GM12878 (cell line): Measurements from ENCODE around the gene UTS2R. TPM values are rescaled to one million over a fixed set of nuclear protein-coding genes. Genes with fewer than 3 reads are reported as not detected.

Source experiments
- BACH1 ChIP-seq: fragments of 450-650 bp; IDR thresholded peaks from 2 replicates; pipeline ENCODE4 v1.6.1; 2017; ENCODE audit warnings: mild to moderate bottlenecking, borderline replicate concordance
- BCL11A ChIP-seq: IDR thresholded peaks from 2 replicates; pipeline ENCODE4 v1.6.1; 2011; ENCODE audit warnings: low read depth, low read length
- BHLHE40 ChIP-seq, 2 experiments: fragments of 450-650 bp in 1 of 2; IDR thresholded peaks; 2 replicates each; pipeline ENCODE4 v1.6.1; 2011 to 2017; ENCODE audit warnings: low read depth in 2 of 2, borderline replicate concordance in 1 of 2, improper control_type of control experiment in 1 of 2, low read length in 1 of 2, mild to moderate bottlenecking in 1 of 2
- BRCA1 ChIP-seq: IDR thresholded peaks from 2 replicates; pipeline ENCODE4 v1.6.1; 2011; ENCODE audit warnings: low read depth, low read length, improper control_type of control experiment
- CBFB ChIP-seq: IDR thresholded peaks from 2 replicates; pipeline ENCODE4 v1.6.1; 2016; ENCODE audit warnings: antibody characterized with exemption, low read depth
- CHD2 ChIP-seq: IDR thresholded peaks from 2 replicates; pipeline ENCODE4 v1.6.1; 2011; ENCODE audit warnings: low read depth, low read length, improper control_type of control experiment, borderline replicate concordance
- DPF2 ChIP-seq: fragments of 450-650 bp; IDR thresholded peaks from 2 replicates; pipeline ENCODE4 v1.6.1; 2017; ENCODE audit warnings: mild to moderate bottlenecking
- EED ChIP-seq: sonication (generic); IDR thresholded peaks from 2 replicates; pipeline ENCODE4 v1.6.1; 2016; ENCODE audit warnings: antibody characterized with exemption, low read depth
- ETV6 ChIP-seq, 2 experiments: fragments of 450-650 bp in 1 of 2; IDR thresholded peaks in 1 of 2; conservative IDR thresholded peaks in 1 of 2; 2 replicates each; pipeline ENCODE4 v1.6.1; 2014; ENCODE audit warnings: antibody characterized with exemption in 1 of 2, borderline replicate concordance in 1 of 2, low read depth in 1 of 2, mild to moderate bottlenecking in 1 of 2, moderate library complexity in 1 of 2
- IKZF1 ChIP-seq: fragments of 450-650 bp; conservative IDR thresholded peaks from 2 replicates; pipeline ENCODE4 v1.6.1; 2017; ENCODE audit warnings: antibody characterized with exemption, mild to moderate bottlenecking
- IKZF2 ChIP-seq, 2 experiments: fragments of 450-650 bp; IDR thresholded peaks; 2 replicates each; pipeline ENCODE4 v1.6.1; 2017; ENCODE audit warnings: mild to moderate bottlenecking in 2 of 2, moderate library complexity in 2 of 2
- KLF5 ChIP-seq: fragments of 450-650 bp; IDR thresholded peaks from 2 replicates; pipeline ENCODE4 v1.6.1; 2014; ENCODE audit warnings: mild to moderate bottlenecking; ENCODE audit not compliant: partially characterized antibody
- RUNX3 ChIP-seq: IDR thresholded peaks from 2 replicates; pipeline ENCODE4 v1.6.1; 2012; ENCODE audit warnings: low read length, inconsistent platforms
- SUZ12 ChIP-seq: fragments of 200-600 bp; sonication (generic); IDR thresholded peaks from one replicate; pipeline ENCODE4 v1.6.1; 2018; ENCODE audit warnings: antibody characterized with exemption, mild to moderate bottlenecking; ENCODE audit not compliant: unreplicated experiment
- ZNF24 ChIP-seq: fragments of 450-650 bp; IDR thresholded peaks from 2 replicates; pipeline ENCODE4 v1.6.1; 2017; ENCODE audit warnings: antibody characterized with exemption, mild to moderate bottlenecking
- polyA plus RNA-seq, 11 experiments: library from polyadenylated mRNA; depleted of rRNA in 4 of 11; unstranded in 6 of 11; stranded (reverse) in 5 of 11; fragments of >200 nt; fragmentation: Nextera tagmentation in 4 of 11; fragmentation: Illumina TruSeq in 1 of 11; extraction: Ambion mirVana in 4 of 11; extraction: Trizol in 1 of 11; gene quantifications; 1 replicate in 1 of 11; 2 replicates in 10 of 11; pipeline versions ENCODE4 v1.2.1 to v1.2.3, GENCODE V29; 2011 to 2016; ENCODE audit warnings: inconsistent platforms in 2 of 11, missing spikeins in 2 of 11, low read depth in 1 of 11
- total RNA-seq, 4 experiments: library from RNA; depleted of rRNA in 3 of 4; stranded (reverse); fragments of >200 nt in 3 of 4; fragmentation: Illumina TruSeq in 1 of 4; extraction: Trizol in 1 of 4; gene quantifications; 2 replicates each; pipeline versions ENCODE4 v1.2.1 to v1.2.3, GENCODE V29; 2013 to 2021
- TF ChIP-seq, protein P1 (sequence below): IDR thresholded peaks from 2 replicates; pipeline ENCODE4 v1.6.1; 2011; ENCODE audit warnings: low read depth, mild to moderate bottlenecking, low read length, moderate library complexity, borderline replicate concordance; ENCODE audit errors: extremely low read depth
- TF ChIP-seq, protein P2 (sequence below): IDR thresholded peaks from 2 replicates; pipeline ENCODE4 v1.6.1; 2011; ENCODE audit warnings: mild to moderate bottlenecking, low read depth, low read length, moderate library complexity; ENCODE audit not compliant: insufficient replicate concordance
- TF ChIP-seq, protein P3 (sequence below): IDR thresholded peaks from 2 replicates; pipeline ENCODE4 v1.6.1; 2012; ENCODE audit warnings: low read depth, low read length, improper control_type of control experiment
- TF ChIP-seq, protein P4 (sequence below): fragments of 450-650 bp; IDR thresholded peaks from 2 replicates; pipeline ENCODE4 v1.6.1; 2017; ENCODE audit warnings: mild to moderate bottlenecking, moderate library complexity
- TF ChIP-seq, protein P5 (sequence below): fragments of 450-650 bp; IDR thresholded peaks from 2 replicates; pipeline ENCODE4 v1.6.1; 2017; ENCODE audit warnings: mild to moderate bottlenecking, moderate library complexity

UTS2R gene
- total and polyA plus RNA-seq, 10 of the 15 experiments (the other 5 are each of a cell fraction or from before 2014, with no cell fraction given), result 0.04 to 0.36 (median 0.11) TPM; not detected in 6

DNA sequence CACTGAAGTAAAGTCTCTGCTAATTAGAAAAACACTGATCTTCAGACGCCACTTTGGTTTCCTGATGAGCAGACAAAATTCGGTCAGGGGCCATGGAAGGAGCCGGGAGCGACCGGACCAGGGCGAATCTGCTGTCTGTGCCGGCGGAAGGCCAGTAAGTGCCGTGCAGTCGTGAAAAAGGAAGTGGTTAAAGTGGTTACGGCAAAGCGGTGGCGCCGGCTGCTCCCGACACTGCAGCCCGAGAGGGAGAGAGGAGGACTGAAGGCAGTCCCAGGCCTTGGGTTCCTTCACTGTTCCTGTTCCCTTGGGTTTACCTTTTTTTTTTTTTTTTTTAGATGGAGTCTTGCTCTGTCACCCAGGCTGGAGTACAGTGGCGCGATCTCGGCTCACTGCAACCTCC lies 29.3 kb downstream of the UTS2R start (continued):
- TF ChIP-seq, protein P1, sequence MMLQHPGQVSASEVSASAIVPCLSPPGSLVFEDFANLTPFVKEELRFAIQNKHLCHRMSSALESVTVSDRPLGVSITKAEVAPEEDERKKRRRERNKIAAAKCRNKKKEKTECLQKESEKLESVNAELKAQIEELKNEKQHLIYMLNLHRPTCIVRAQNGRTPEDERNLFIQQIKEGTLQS, result no peak
- TF ChIP-seq IKZF1 (peak; percentile 84), KLF5 (no peak), EED (peak; percentile 77), BRCA1 (no peak), BCL11A (0 out of 2 replicates have a peak, but pooled peaks have one; percentile 29), BHLHE40 (IDR thresholded peaks at IDR 0.05; ENCODE audit: borderline replicate concordance in 1 of 2, low read depth in 2 of 2, low read length in 1 of 2) (peak; percentile 17 to 62; a peak in 1 of 4 replicates), RUNX3 (peak; percentile 96), BACH1 (no peak), IKZF2 (IDR thresholded peaks at IDR 0.05) (peak; percentile 80 to 81), DPF2 (peak; percentile 74; the same call in 1 of the 2 replicates), SUZ12 (no peak), CHD2 (peak; percentile 30; the same call in 1 of the 2 replicates), ZNF24 (no peak), CBFB (peak; percentile 88), ETV6 (conservative IDR thresholded peaks at IDR 0.05 in 1 of 2, IDR thresholded peaks at IDR 0.05 in 1 of 2; ENCODE audit: borderline replicate concordance in 1 of 2, low read depth in 1 of 2) (peak in 1 of 2 experiments; percentile 70; a peak in 2 of 4 replicates)
- TF ChIP-seq, protein P2, sequence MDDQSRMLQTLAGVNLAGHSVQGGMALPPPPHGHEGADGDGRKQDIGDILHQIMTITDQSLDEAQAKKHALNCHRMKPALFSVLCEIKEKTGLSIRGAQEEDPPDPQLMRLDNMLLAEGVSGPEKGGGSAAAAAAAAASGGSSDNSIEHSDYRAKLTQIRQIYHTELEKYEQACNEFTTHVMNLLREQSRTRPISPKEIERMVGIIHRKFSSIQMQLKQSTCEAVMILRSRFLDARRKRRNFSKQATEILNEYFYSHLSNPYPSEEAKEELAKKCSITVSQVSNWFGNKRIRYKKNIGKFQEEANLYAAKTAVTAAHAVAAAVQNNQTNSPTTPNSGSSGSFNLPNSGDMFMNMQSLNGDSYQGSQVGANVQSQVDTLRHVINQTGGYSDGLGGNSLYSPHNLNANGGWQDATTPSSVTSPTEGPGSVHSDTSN, result no peak
- TF ChIP-seq, protein P3, sequence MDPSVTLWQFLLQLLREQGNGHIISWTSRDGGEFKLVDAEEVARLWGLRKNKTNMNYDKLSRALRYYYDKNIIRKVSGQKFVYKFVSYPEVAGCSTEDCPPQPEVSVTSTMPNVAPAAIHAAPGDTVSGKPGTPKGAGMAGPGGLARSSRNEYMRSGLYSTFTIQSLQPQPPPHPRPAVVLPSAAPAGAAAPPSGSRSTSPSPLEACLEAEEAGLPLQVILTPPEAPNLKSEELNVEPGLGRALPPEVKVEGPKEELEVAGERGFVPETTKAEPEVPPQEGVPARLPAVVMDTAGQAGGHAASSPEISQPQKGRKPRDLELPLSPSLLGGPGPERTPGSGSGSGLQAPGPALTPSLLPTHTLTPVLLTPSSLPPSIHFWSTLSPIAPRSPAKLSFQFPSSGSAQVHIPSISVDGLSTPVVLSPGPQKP, result no peak
- TF ChIP-seq, protein P4, sequence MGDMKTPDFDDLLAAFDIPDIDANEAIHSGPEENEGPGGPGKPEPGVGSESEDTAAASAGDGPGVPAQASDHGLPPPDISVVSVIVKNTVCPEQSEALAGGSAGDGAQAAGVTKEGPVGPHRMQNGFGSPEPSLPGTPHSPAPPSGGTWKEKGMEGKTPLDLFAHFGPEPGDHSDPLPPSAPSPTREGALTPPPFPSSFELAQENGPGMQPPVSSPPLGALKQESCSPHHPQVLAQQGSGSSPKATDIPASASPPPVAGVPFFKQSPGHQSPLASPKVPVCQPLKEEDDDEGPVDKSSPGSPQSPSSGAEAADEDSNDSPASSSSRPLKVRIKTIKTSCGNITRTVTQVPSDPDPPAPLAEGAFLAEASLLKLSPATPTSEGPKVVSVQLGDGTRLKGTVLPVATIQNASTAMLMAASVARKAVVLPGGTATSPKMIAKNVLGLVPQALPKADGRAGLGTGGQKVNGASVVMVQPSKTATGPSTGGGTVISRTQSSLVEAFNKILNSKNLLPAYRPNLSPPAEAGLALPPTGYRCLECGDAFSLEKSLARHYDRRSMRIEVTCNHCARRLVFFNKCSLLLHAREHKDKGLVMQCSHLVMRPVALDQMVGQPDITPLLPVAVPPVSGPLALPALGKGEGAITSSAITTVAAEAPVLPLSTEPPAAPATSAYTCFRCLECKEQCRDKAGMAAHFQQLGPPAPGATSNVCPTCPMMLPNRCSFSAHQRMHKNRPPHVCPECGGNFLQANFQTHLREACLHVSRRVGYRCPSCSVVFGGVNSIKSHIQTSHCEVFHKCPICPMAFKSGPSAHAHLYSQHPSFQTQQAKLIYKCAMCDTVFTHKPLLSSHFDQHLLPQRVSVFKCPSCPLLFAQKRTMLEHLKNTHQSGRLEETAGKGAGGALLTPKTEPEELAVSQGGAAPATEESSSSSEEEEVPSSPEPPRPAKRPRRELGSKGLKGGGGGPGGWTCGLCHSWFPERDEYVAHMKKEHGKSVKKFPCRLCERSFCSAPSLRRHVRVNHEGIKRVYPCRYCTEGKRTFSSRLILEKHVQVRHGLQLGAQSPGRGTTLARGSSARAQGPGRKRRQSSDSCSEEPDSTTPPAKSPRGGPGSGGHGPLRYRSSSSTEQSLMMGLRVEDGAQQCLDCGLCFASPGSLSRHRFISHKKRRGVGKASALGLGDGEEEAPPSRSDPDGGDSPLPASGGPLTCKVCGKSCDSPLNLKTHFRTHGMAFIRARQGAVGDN, result 0 out of 2 replicates have a peak, but pooled peaks have one; percentile 31
- TF ChIP-seq, protein P5, sequence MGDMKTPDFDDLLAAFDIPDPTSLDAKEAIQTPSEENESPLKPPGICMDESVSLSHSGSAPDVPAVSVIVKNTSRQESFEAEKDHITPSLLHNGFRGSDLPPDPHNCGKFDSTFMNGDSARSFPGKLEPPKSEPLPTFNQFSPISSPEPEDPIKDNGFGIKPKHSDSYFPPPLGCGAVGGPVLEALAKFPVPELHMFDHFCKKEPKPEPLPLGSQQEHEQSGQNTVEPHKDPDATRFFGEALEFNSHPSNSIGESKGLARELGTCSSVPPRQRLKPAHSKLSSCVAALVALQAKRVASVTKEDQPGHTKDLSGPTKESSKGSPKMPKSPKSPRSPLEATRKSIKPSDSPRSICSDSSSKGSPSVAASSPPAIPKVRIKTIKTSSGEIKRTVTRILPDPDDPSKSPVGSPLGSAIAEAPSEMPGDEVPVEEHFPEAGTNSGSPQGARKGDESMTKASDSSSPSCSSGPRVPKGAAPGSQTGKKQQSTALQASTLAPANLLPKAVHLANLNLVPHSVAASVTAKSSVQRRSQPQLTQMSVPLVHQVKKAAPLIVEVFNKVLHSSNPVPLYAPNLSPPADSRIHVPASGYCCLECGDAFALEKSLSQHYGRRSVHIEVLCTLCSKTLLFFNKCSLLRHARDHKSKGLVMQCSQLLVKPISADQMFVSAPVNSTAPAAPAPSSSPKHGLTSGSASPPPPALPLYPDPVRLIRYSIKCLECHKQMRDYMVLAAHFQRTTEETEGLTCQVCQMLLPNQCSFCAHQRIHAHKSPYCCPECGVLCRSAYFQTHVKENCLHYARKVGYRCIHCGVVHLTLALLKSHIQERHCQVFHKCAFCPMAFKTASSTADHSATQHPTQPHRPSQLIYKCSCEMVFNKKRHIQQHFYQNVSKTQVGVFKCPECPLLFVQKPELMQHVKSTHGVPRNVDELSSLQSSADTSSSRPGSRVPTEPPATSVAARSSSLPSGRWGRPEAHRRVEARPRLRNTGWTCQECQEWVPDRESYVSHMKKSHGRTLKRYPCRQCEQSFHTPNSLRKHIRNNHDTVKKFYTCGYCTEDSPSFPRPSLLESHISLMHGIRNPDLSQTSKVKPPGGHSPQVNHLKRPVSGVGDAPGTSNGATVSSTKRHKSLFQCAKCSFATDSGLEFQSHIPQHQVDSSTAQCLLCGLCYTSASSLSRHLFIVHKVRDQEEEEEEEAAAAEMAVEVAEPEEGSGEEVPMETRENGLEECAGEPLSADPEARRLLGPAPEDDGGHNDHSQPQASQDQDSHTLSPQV, result no peak
